ENCODE data around the gene ENO1. TPM values are rescaled to one million over a fixed set of nuclear protein-coding genes. Genes with fewer than 3 reads are reported as not detected.
A peak's percentile ranks its signal among the peaks of the same experiment; 100 is the strongest.

Gene ENO1
- total and polyA plus RNA-seq, 2 experiments from 2014 or later, result 910 to 1,831 TPM

GRCh38 chr1:8858888-8859706, 19.4 kb downstream of the ENO1 start:
- H2AFZ ChIP-seq, result no peak overlapping the region
- peaks cover 31% of the 10 kb centered on the region for H3K4me1 Mint-ChIP-seq
- H3K4me3 Mint-ChIP-seq, result no peak overlapping the region
- peak; percentile 20 for ATAC-seq
- 0 out of 2 replicates have a peak, but pooled peaks cover 3% of the 10 kb centered on the region for H3K79me2 ChIP-seq (replicated peaks; ENCODE audit: insufficient read depth)
- no peak overlapping the region for H3K4me3 ChIP-seq
- H3K4me1 ChIP-seq (ENCODE audit: insufficient read depth), result peaks cover 3% of the 10 kb centered on the region; the same call in 1 of the 2 replicates
- H3K36me3 Mint-ChIP-seq (ENCODE audit: low read depth), result peaks cover 74% of the 10 kb centered on the region
- peak overlapping the region; percentile 90 for H3K27ac ChIP-seq (ENCODE audit: low read depth)
- peaks cover 71% of the 10 kb centered on the region for H3F3A ChIP-seq (replicated peaks; ENCODE audit: low read depth)
- DNase-seq (ENCODE audit: low spot score), result peak; percentile 84
- peak overlapping the region; percentile 91 for H3K27ac Mint-ChIP-seq
- H3K9me3 Mint-ChIP-seq, result peaks cover 2% of the 10 kb centered on the region; the same call in 1 of the 3 replicates
- H4K20me1 ChIP-seq (replicated peaks; ENCODE audit: insufficient read depth), result peaks cover 35% of the 10 kb centered on the region
- peaks cover 26% of the 10 kb centered on the region for H3K27me3 Mint-ChIP-seq (ENCODE audit: insufficient read depth, low read depth, poor library complexity)
- H3K36me3 ChIP-seq (ENCODE audit: insufficient read depth), result peaks cover 56% of the 10 kb centered on the region
- H3K27me3 ChIP-seq (ENCODE audit: insufficient read depth), result no peaks in the 10 kb centered on the region
- H3K9me2 ChIP-seq (ENCODE audit: insufficient read depth), result no peaks in the 10 kb centered on the region
- TF ChIP-seq, protein P1, sequence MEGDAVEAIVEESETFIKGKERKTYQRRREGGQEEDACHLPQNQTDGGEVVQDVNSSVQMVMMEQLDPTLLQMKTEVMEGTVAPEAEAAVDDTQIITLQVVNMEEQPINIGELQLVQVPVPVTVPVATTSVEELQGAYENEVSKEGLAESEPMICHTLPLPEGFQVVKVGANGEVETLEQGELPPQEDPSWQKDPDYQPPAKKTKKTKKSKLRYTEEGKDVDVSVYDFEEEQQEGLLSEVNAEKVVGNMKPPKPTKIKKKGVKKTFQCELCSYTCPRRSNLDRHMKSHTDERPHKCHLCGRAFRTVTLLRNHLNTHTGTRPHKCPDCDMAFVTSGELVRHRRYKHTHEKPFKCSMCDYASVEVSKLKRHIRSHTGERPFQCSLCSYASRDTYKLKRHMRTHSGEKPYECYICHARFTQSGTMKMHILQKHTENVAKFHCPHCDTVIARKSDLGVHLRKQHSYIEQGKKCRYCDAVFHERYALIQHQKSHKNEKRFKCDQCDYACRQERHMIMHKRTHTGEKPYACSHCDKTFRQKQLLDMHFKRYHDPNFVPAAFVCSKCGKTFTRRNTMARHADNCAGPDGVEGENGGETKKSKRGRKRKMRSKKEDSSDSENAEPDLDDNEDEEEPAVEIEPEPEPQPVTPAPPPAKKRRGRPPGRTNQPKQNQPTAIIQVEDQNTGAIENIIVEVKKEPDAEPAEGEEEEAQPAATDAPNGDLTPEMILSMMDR (conservative IDR thresholded peaks at IDR 0.05; ENCODE audit: low read depth in 2 of 2), result peak; percentile 74 to 83
- TF ChIP-seq STAT1 (IDR thresholded peaks at IDR 0.05; ENCODE audit: unreplicated experiment), result no peak
- H3K4me2 ChIP-seq, result no peak overlapping the region

DNA sequence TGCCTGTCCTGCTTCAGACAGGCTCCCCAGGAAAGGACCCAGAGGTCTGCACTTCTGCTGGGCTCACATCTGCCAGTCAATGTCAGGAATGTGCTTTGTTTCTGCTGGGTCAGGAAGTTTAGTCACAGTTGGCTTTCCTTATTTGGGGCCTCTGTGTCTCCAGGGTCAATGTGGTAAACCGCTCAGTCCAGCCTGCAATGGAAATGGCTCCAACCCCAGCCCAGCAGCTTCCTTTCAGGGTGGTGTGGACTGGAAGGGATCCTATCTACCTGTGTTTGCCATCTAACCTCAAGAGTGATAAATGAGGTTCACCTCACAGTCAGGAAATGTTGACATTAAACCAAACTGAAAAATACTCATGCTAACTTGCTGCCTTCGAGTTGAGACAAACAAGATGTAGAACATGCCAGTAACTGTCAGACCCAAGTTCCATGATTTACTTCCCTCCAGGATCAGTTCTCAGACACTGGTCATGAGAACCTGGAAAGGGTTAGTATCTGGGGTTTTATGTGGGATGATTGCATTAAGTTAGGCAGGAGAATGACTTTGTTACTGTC, 20.3 kb downstream of the ENO1 start:
- H4K20me1 ChIP-seq (replicated peaks; ENCODE audit: insufficient read depth), result peaks cover 28% of the 10 kb centered on the region
- Mint-ChIP-seq H3K9me3 (peaks cover 2% of the 10 kb centered on the region; the same call in 1 of the 3 replicates), H3K27ac (peak overlapping the region; percentile 91), H3K4me1 (peaks cover 24% of the 10 kb centered on the region), H3K4me3 (no peak overlapping the region), H3K27me3 (ENCODE audit: insufficient read depth, low read depth, poor library complexity) (peaks cover 22% of the 10 kb centered on the region), H3K36me3 (ENCODE audit: low read depth) (peaks cover 64% of the 10 kb centered on the region)
- TF ChIP-seq POLR2AphosphoS5 (IDR thresholded peaks at IDR 0.05; ENCODE audit: low read depth), result no peak
- no peak for TF ChIP-seq ZNF331 (CRISPR knock-in tag; IDR thresholded peaks at IDR 0.05; ENCODE audit: low read depth)
- TF ChIP-seq ZNF462 (CRISPR knock-in tag; IDR thresholded peaks at IDR 0.05), result no peak
- no peak for TF ChIP-seq CREB1 (CRISPR knock-in tag; IDR thresholded peaks at IDR 0.05; ENCODE audit: low read depth)
- TF ChIP-seq ZNF114 (CRISPR knock-in tag; IDR thresholded peaks at IDR 0.05), result no peak
- TF ChIP-seq NANOG (IDR thresholded peaks at IDR 0.05; ENCODE audit: borderline replicate concordance), result no peak
- no peak for TF ChIP-seq STAT1 (IDR thresholded peaks at IDR 0.05; ENCODE audit: unreplicated experiment)
- TF ChIP-seq, protein P2, sequence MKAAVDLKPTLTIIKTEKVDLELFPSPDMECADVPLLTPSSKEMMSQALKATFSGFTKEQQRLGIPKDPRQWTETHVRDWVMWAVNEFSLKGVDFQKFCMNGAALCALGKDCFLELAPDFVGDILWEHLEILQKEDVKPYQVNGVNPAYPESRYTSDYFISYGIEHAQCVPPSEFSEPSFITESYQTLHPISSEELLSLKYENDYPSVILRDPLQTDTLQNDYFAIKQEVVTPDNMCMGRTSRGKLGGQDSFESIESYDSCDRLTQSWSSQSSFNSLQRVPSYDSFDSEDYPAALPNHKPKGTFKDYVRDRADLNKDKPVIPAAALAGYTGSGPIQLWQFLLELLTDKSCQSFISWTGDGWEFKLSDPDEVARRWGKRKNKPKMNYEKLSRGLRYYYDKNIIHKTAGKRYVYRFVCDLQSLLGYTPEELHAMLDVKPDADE (IDR thresholded peaks at IDR 0.05), result no peak
- peak; percentile 11 for ATAC-seq
- H2AFZ ChIP-seq, result no peak overlapping the region
- no peaks in the 10 kb centered on the region for H3K4me1 ChIP-seq (ENCODE audit: insufficient read depth)
- peak overlapping the region; percentile 90 for H3K27ac ChIP-seq (ENCODE audit: low read depth)
- peaks cover 47% of the 10 kb centered on the region for H3K36me3 ChIP-seq (ENCODE audit: insufficient read depth)
- no peak for DNase-seq (ENCODE audit: low spot score)
- H3K4me3 ChIP-seq, result no peak overlapping the region
- no peaks in the 10 kb centered on the region for H3K27me3 ChIP-seq (ENCODE audit: insufficient read depth)
- H3K4me2 ChIP-seq, result no peak overlapping the region
- H3K9me2 ChIP-seq (ENCODE audit: insufficient read depth), result no peaks in the 10 kb centered on the region
- H3K79me2 ChIP-seq (replicated peaks; ENCODE audit: insufficient read depth), result 0 out of 2 replicates have a peak, but pooled peaks cover 3% of the 10 kb centered on the region
- peaks cover 62% of the 10 kb centered on the region for H3F3A ChIP-seq (replicated peaks; ENCODE audit: low read depth)
